Ascending aorta (tissue), 2 donors: Measurements from ENCODE around the gene FBXO22. TPM values are rescaled to one million over a fixed set of nuclear protein-coding genes. Genes with fewer than 3 reads are reported as not detected.
"Not testable (repeated sequence)": the region's sequence is repeated elsewhere in the genome, so short reads cannot be mapped to it uniquely, and the experiment has no call there.

Source experiments
- DNase-seq, 2 donors: peaks; one replicate each; pipeline ENCODE4 v3.0.0-alpha.2; 2019; ENCODE audit warnings: low spot score in 2 of 2
- H3K27ac ChIP-seq, 2 donors: fragments of 200-600 bp; sonication (generic); one replicate each; pipeline ENCODE4 v1.5.1; 2016 to 2017; ENCODE audit warnings: mild to moderate bottlenecking in 1 of 2
- H3K27me3 ChIP-seq: fragments of 200-600 bp; sonication (generic); one replicate; pipeline ENCODE4 v1.5.1; 2017
- H3K36me3 ChIP-seq, 2 donors: fragments of 200-600 bp; sonication (generic); one replicate each; pipeline ENCODE4 v1.5.1; 2016
- H3K4me1 ChIP-seq, 2 donors: fragments of 200-600 bp; sonication (generic); one replicate each; pipeline ENCODE4 v1.5.1; 2016 to 2017; ENCODE audit warnings: mild to moderate bottlenecking in 1 of 2
- H3K4me3 ChIP-seq, 2 donors: fragments of 200-600 bp; sonication (generic); one replicate each; pipeline ENCODE4 v1.5.1; 2016 to 2017; ENCODE audit warnings: mild to moderate bottlenecking in 1 of 2
- H3K9me3 ChIP-seq, 2 donors: fragments of 200-600 bp; sonication (generic); one replicate each; pipeline ENCODE4 v1.5.1; 2016
- CTCF ChIP-seq, 3 experiments: fragments of 200-600 bp in 2 of 3; fragments of 450-650 bp in 1 of 3; sonication (generic) in 2 of 3; IDR thresholded peaks; one replicate each; pipeline ENCODE4 v1.5.1; 2016 to 2019; ENCODE audit warnings: antibody characterized with exemption in 3 of 3, mild to moderate bottlenecking in 1 of 3, moderate library complexity in 1 of 3
- intact Hi-C: fragments of 100-400 bp; cut with DNase I; formaldehyde crosslinking; loops from one replicate; pipeline ENCODE4 v1.15.1; 2023
- total RNA-seq: library from RNA; depleted of rRNA; stranded (reverse); fragments of >200 nt; gene quantifications from one replicate; pipeline ENCODE4 v1.1.0, GENCODE V29; 2016

The FBXO22 gene
- total RNA-seq, 1 donor from 2014 or later, result 2.9 TPM

GRCh38 chr15:75961331-75961730, 57.7 kb downstream of the FBXO22 start:
- H3K27me3 ChIP-seq, result no peaks in the 10 kb centered on the region
- no peak overlapping the region for H3K27ac ChIP-seq
- no peaks in the 10 kb centered on the region for H3K36me3 ChIP-seq
- no peak for TF ChIP-seq CTCF (IDR thresholded peaks at IDR 0.05)
- intact Hi-C loops, result no loop called here
- H3K9me3 ChIP-seq, result no peaks in the 10 kb centered on the region
- no peak overlapping the region for H3K4me3 ChIP-seq
- no peak for DNase-seq
- no peaks in the 10 kb centered on the region for H3K4me1 ChIP-seq

- TF ChIP-seq CTCF (IDR thresholded peaks at IDR 0.05), result no peak
- Histone ChIP-seq H3K27ac (no peak overlapping the region), H3K36me3 (no peaks in the 10 kb centered on the region), H3K9me3 (no peaks in the 10 kb centered on the region), H3K4me3 (no peak overlapping the region), H3K4me1 (no peaks in the 10 kb centered on the region), H3K27me3 (no peaks in the 10 kb centered on the region)
- intact Hi-C loops, result no loop called here
- no peak for DNase-seq
These were observed 62.4 kb downstream of the FBXO22 start for GRCh38 chr15:75966073-75966472.

- intact Hi-C loops, H3K27ac ChIP-seq, H3K36me3 ChIP-seq, DNase-seq, H3K27me3 ChIP-seq, H3K9me3 ChIP-seq, H3K4me1 ChIP-seq, H3K4me3 ChIP-seq: not testable (repeated sequence)
These were observed 73.1 kb downstream of the FBXO22 start for GRCh38 chr15:75976766-75977165.

- no peaks in the 10 kb centered on the region for H3K27me3 ChIP-seq
- H3K4me3 ChIP-seq, result no peak overlapping the region
- no peaks in the 10 kb centered on the region for H3K4me1 ChIP-seq
- H3K36me3 ChIP-seq, result no peaks in the 10 kb centered on the region
- H3K9me3 ChIP-seq, result no peaks in the 10 kb centered on the region
- TF ChIP-seq CTCF (IDR thresholded peaks at IDR 0.05), result no peak
- no peak overlapping the region for H3K27ac ChIP-seq
- intact Hi-C loops, result no loop called here
- DNase-seq, result no peak
These were observed 77.6 kb downstream of the FBXO22 start for GRCh38 chr15:75981149-75981815.

- Histone ChIP-seq H3K27ac (no peak overlapping the region), H3K4me3 (no peak overlapping the region), H3K27me3 (no peaks in the 10 kb centered on the region), H3K4me1 (no peaks in the 10 kb centered on the region), H3K36me3 (no peaks in the 10 kb centered on the region), H3K9me3 (no peaks in the 10 kb centered on the region)
- intact Hi-C loops, result no loop called here
- DNase-seq, result no peak
- TF ChIP-seq CTCF (IDR thresholded peaks at IDR 0.05), result no peak
These were observed 78.8 kb downstream of the FBXO22 start for GRCh38 chr15:75982468-75982867.

- H3K27ac ChIP-seq, H3K36me3 ChIP-seq, DNase-seq, H3K4me3 ChIP-seq, H3K27me3 ChIP-seq, H3K9me3 ChIP-seq, H3K4me1 ChIP-seq, intact Hi-C loops: not testable (repeated sequence)
These were observed 81.0 kb downstream of the FBXO22 start for GRCh38 chr15:75984706-75985105.

GRCh38 chr15:75985971-75986370, 82.3 kb downstream of the FBXO22 start:
- Histone ChIP-seq H3K9me3 (no peaks in the 10 kb centered on the region), H3K4me3 (no peak overlapping the region), H3K27ac (no peak overlapping the region), H3K36me3 (no peaks in the 10 kb centered on the region), H3K27me3 (no peaks in the 10 kb centered on the region), H3K4me1 (no peaks in the 10 kb centered on the region)
- intact Hi-C loops, result no loop called here
- TF ChIP-seq CTCF (IDR thresholded peaks at IDR 0.05), result no peak
- no peak for DNase-seq
